HPDE6-E6E7 (cell line): ENCODE data around the gene RCVRN.
"Not testable (repeated sequence)": the region's sequence is repeated elsewhere in the genome, so short reads cannot be mapped to it uniquely, and the experiment has no call there.

Experiments used
- DNase-seq: peaks from one replicate; pipeline ENCODE4 v3.0.0; 2011; ENCODE audit warnings: missing footprints; ENCODE audit errors: extremely low spot score

RCVRN gene

GRCh38 chr17:9922012-9922848, 17.2 kb upstream of the RCVRN start:
- no peak for DNase-seq

- not testable (repeated sequence) for DNase-seq
Measured at GRCh38 chr17:9921216-9921615, 16.1 kb upstream of the RCVRN start.

- no peak for DNase-seq
Measured at GRCh38 chr17:9918804-9919352, 13.8 kb upstream of the RCVRN start.

- no peak for DNase-seq
Measured at GRCh38 chr17:9918352-9918751, 13.3 kb upstream of the RCVRN start.

GRCh38 chr17:9917801-9918200, 12.7 kb upstream of the RCVRN start:
- no peak for DNase-seq

- no peak for DNase-seq
Measured at GRCh38 chr17:9917131-9917530, 12.1 kb upstream of the RCVRN start.

GRCh38 chr17:9916108-9916507, 11.0 kb upstream of the RCVRN start:
- no peak for DNase-seq

DNA sequence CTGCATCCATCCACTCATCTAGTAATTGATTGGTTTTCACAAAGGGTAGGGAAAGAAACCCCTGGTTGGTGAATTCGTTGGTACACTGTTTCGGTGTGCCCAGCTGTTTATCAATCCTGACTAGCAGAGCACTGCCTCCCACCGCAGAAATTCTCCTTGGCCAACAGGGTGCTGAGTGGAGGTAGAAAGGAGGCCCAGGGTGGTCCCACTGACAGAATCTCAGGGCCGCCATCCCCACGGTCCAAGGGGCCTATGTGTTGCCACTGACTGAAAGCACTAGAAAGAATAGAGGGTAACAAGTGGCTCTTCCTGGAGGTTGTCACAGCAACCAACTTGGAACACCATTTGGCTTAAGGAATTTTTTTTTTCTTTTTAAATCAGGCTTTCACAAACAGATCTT, 8.4 kb upstream of the RCVRN start:
- no peak for DNase-seq

DNA sequence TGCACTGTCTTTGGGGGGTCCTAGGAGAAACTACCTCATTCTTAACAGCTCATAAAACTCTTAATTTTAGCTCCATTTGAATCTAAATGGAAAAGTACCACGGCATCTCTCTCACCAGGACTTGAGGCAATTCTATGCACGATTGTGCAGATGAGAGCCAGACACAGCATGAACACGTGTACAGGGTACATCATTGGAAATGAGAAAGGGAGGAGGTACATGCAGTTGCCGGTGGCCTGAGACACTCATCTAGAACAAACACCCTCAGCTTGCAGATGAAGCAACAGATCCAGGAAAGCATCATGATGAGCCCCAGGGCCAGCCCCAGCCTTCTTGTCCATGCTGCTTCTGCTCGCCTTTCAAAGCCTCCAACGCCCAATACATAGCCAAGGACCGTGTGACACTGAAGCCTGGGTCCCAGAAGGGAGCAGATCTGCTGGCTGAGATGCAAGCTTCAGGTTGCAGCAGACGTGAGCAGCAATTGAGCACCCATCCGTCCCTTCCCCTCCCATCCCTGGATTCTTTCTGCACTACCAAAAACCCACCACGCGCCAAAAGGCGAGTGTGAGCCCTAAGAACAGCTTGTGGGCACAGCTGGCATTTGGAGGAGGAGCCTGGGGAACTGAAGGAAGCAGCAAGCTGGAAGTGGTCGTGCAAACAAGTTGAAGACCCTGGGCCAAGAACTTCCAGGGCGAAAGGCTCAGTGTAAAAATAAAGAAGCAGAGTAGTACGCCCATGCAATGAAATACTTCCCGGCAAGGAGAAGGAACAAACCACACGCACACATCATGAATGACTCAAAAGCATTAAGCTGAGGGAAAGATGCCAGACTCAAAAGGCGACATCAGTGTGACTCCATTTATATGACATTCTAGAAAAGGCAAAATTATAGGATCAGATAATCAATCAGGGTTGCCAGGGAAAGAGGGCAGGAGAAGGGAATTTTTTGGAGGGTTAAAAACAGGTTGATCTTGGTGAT, 7.3 kb upstream of the RCVRN start:
- DNase-seq: no peak

DNA sequence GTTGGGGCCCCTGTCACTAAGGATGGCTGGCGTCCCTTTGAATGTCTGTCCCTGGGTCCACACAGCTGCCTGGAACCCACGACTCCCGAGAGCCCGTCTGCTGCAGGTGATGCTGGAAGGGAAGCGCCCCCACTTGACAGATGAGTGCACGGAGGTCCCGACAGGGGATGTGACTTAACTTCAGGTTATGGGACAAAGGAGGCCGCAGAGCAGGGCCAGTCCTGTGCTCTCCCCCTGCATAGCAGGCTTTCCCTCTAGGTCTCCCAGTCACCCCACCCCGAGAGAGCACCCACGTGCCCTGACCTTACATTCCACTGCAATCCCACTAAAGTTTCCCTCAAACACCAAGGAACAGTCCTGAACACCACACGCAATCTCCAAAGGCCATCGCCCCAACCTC, 6.0 kb upstream of the RCVRN start:
- no peak for DNase-seq

- DNase-seq: no peak
Measured at GRCh38 chr17:9908649-9909042, 3.6 kb upstream of the RCVRN start.

DNA sequence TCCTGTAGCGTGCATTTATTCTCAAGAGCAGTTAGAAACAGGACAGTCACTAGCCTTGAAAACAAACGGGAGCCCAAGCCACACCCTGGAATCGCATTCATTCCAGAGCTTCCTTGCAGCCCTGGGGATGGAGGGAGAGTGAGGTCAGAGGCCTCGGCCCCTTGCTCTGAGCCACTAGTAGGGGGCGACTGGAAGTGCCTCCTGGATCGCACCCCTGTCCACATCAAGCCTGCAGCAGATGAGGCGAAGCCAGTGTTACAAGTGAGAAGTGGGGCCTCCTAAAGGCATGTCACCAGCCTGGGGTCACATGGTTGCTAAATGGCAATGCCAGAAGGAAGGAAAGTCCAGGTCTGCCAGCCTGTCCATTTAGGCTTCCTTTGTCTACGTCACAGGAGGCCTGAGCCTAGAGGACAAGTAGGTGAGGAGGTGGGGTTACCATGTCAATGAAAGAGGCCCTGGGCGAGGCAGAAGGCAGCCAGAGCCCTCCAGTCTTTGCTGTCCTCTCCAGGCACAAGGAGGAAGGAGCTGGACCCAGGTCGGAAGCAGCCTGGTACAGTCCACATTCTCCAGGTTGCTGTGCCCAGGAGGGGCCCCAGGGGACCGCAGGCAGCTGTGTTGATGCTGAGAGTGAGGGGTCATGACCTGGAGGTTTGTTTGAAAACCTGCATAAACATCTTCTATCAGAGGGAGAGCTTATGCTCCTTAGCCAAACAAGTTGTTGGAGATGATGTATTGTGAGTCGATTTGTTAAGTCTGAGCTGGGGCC, 3.0 kb upstream of the RCVRN start:
- no peak for DNase-seq

DNA sequence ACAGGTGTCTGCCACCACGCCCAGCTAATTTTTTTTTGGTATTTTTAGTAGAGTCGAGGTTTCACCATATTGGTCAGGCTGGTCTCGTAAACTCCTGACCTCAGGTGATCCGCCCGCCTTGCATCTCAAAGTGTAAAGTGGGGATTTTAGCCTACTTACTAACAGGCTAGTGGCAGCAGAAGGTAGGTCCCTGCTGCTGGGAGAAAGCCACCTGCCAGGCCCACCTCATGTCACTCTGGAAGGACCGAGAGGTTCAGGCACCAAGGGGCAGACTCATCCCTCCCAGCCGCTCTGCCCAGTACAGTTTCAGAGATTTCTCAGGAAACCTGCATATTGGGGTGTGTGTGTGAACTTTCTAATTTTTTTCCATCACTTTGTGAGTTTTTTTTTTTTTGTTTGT, 2.1 kb upstream of the RCVRN start:
- DNase-seq: no peak

GRCh38 chr17:9906616-9907015, 1.5 kb upstream of the RCVRN start:
- DNase-seq: no peak

GRCh38 chr17:9905902-9906301, 831 bp upstream of the RCVRN start:
- no peak for DNase-seq

DNA sequence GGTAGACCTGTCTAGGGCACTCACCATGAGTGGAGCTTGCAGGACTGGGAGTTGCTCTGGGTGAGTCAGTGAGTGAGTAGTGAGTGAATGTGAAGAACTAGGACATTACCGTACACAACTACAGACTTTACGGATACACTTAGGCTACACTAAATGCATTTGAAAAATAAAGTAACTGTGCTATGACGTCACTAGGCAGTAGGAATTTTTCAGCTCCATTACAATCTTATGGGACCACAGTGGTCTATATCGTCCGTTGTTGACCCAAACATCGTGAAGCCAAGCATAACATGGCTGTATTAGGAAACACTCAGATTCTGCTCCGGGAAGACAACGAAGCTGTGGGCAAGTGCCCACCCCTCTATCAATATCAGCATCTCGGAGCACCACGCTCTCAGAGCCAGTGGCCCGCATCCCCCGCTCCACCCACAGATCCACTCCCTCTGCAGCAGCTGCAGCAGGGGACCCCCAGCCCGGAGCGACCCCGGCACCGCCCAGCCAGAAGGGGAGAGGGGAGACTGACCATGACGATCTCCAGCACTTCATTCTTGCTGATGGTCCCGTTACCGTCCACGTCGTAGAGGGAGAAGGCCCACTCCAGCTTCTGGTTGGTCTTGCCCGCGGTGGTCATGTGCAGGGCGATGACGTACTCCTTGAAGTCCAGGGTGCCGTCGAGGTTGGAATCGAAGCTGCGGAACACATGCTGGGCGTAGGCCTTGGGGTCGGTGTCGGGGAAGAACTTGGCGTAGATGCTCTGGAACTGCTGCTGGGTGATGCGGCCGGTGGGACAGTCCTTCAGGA, 594 bp downstream of the RCVRN start:
- DNase-seq: no peak

DNA sequence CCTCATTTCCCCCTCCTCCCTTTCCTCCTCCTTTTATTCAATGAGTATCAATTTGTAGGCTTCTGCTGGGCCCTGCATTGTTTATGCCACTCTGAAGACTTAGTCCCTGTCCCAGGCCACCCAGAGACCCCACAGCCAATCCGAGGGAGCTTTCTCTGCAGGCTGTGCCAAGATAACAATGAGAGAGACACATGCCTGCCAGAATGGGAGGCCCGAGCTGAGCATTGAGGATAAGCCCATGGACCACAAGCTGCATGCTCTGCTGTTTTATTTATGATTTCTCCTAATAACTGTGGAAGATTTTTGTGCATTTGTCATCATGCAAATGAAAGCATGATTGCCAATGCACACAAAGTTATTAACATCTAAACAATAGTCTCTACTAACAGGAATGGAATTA, 3.0 kb downstream of the RCVRN start:
- no peak for DNase-seq

- DNase-seq: no peak
Measured at GRCh38 chr17:9900784-9901183, 4.3 kb downstream of the RCVRN start.

DNA sequence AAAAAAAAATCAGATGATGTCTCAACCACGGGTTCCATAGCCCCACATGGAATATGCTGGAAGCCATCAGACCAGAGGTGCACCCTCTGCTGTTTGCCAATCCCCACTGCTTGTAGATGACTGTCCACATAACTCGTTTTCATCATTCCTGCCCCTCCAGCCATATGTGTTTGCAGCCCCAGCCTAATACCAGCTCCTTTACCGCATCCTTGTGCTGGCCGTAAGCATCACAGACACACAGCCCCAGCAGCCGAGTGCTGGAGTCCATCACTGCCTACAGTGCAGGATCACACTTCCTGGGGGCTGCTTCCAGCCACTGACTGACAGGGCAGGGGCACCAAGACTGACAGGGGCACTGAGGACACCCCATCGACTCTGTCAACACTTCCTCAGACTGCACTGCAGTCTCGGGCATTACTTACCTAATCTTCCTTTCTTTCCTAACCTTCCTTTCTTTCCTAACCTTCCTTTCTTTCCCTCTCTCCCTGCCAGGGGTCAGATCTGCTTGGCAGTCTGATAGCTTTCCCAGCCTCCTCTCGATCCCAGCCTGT, 5.0 kb downstream of the RCVRN start:
- no peak for DNase-seq

GRCh38 chr17:9899280-9900043, 5.6 kb downstream of the RCVRN start:
- no peak for DNase-seq
